A673 (cell line): ENCODE measurements around the gene GUCD1. TPM values are rescaled to one million over a fixed set of nuclear protein-coding genes. Genes with fewer than 3 reads are reported as not detected.

Experiments
- BruUV-seq: library from RNA; stranded (reverse); fragments of 400-500 nt; replicated peaks from 2 replicates; lab custom pipeline; 2021; lab: Mats Ljungman, UMichigan
- CTCF ChIA-PET: fragments of 300-600 bp; sonication (Branson Sonifier 250); formaldehyde crosslinking; loops from one replicate; lab custom pipeline; 2022; ENCODE audit warnings: antibody characterized with exemption; lab: Charles Lee
- POLR2A ChIA-PET: fragments of 300-600 bp; sonication (Branson Sonifier 250); formaldehyde crosslinking; loops from one replicate; lab custom pipeline; 2022; ENCODE audit warnings: antibody characterized with exemption; ENCODE audit not compliant: low non-redundant PET; lab: Charles Lee
- DNase-seq: peaks from one replicate; pipeline ENCODE4 v3.0.0-alpha.2; 2015; ENCODE audit warnings: low spot score
- H3K27ac ChIP-seq: fragments of 200-600 bp; sonication (generic); 2 replicates; pipeline ENCODE4 v1.5.1; 2016; ENCODE audit warnings: mixed run types, low read depth, mild to moderate bottlenecking, mixed read lengths, antibody characterized with exemption, low read length; ENCODE audit not compliant: poor library complexity, severe bottlenecking
- H3K27me3 ChIP-seq: fragments of 200-600 bp; sonication (generic); replicated peaks from 2 replicates; pipeline ENCODE4 v1.6.1; 2017; ENCODE audit warnings: mixed run types, low read depth, mild to moderate bottlenecking, mixed read lengths, antibody characterized with exemption, low read length; ENCODE audit not compliant: insufficient read depth, poor library complexity
- H3K36me3 ChIP-seq: fragments of 200-600 bp; sonication (generic); 2 replicates; pipeline ENCODE4 v1.6.1; 2016; ENCODE audit warnings: mixed run types, mild to moderate bottlenecking, mixed read lengths, antibody characterized with exemption, low read length; ENCODE audit not compliant: insufficient read depth, poor library complexity, severe bottlenecking
- H3K4me1 ChIP-seq: fragments of 200-600 bp; sonication (generic); 2 replicates; pipeline ENCODE4 v1.6.1; 2017; ENCODE audit warnings: mixed run types, mild to moderate bottlenecking, mixed read lengths, antibody characterized with exemption, low read length; ENCODE audit not compliant: insufficient read depth, poor library complexity, severe bottlenecking
- H3K4me3 ChIP-seq: fragments of 200-600 bp; sonication (generic); 2 replicates; pipeline ENCODE4 v1.5.1; 2016; ENCODE audit warnings: low read depth, mixed run types, mild to moderate bottlenecking, mixed read lengths, low read length; ENCODE audit not compliant: poor library complexity, severe bottlenecking
- H3K9me3 ChIP-seq: fragments of 200-600 bp; sonication (generic); 2 replicates; pipeline ENCODE4 v1.6.1; 2016; ENCODE audit warnings: mixed run types, low read depth, mild to moderate bottlenecking, mixed read lengths, antibody characterized with exemption, low read length; ENCODE audit not compliant: poor library complexity, severe bottlenecking
- EZH2 ChIP-seq: fragments of 200-600 bp; sonication (generic); IDR thresholded peaks from 2 replicates; pipeline ENCODE4 v1.6.1; 2017; ENCODE audit warnings: borderline replicate concordance, low read depth, mild to moderate bottlenecking, mixed read lengths, antibody characterized with exemption, low read length; ENCODE audit not compliant: poor library complexity, severe bottlenecking
- intact Hi-C: fragments of 100-400 bp; cut with micrococcal nuclease; formaldehyde crosslinking; loops from one replicate; pipeline ENCODE4 v1.10.0; 2022; ENCODE audit not compliant: unreplicated experiment
- total RNA-seq: library from RNA; stranded (reverse); gene quantifications from 2 replicates; pipeline ENCODE4 v1.2.3, GENCODE V29; 2021
- TF ChIP-seq, protein P1 (sequence below): fragments of 300-800, 200-600 bp; sonication (generic); conservative IDR thresholded peaks from 2 replicates; pipeline ENCODE4 v1.5.1; 2017; ENCODE audit warnings: low read depth, mild to moderate bottlenecking, antibody characterized with exemption, low read length, moderate library complexity, mixed read lengths

The GUCD1 gene
- total RNA-seq, 1 experiment from 2014 or later = 70.5 TPM

DNA sequence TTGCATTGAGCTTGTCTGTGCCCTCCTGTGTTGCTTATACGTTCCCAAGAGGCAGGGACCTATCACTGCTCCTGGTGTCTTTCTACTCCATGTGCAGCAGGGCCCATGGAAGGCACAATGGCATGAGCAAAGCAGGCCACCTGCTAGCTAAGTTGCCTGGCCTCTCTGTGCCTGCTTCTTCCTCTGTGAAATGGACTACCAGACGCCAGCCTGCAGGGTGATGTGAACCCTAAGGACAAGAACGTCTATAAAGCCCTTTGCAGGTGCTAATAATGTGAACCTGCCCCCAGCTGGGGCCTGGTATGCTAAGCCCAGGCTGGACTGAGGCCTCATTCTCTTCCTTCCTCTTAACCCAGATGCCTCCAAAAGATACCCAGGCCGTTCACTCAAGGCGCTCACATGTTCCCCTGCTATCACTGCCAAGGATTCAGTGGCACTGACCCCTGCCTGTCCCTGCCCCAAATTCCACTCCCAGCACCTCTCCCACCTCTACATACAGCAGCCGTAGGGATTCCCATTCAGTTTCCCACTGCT is 4.0 kb downstream of the GUCD1 start:
- Histone ChIP-seq H3K27me3 (no peaks in the 10 kb centered on the region), H3K27ac (no peak overlapping the region), H3K9me3 (no peaks in the 10 kb centered on the region), H3K4me1 (peaks cover 9% of the 10 kb centered on the region), H3K4me3 (no peak overlapping the region), H3K36me3 (peaks cover 18% of the 10 kb centered on the region)
- ChIA-PET POLR2A (no interaction called here), CTCF (no interaction called here)
- TF ChIP-seq EZH2 = no peak
- TF ChIP-seq, protein P1, sequence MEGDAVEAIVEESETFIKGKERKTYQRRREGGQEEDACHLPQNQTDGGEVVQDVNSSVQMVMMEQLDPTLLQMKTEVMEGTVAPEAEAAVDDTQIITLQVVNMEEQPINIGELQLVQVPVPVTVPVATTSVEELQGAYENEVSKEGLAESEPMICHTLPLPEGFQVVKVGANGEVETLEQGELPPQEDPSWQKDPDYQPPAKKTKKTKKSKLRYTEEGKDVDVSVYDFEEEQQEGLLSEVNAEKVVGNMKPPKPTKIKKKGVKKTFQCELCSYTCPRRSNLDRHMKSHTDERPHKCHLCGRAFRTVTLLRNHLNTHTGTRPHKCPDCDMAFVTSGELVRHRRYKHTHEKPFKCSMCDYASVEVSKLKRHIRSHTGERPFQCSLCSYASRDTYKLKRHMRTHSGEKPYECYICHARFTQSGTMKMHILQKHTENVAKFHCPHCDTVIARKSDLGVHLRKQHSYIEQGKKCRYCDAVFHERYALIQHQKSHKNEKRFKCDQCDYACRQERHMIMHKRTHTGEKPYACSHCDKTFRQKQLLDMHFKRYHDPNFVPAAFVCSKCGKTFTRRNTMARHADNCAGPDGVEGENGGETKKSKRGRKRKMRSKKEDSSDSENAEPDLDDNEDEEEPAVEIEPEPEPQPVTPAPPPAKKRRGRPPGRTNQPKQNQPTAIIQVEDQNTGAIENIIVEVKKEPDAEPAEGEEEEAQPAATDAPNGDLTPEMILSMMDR = no peak
- intact Hi-C loops = no loop called here
- no peak for DNase-seq
- BruUV-seq = no TSS peak

DNA sequence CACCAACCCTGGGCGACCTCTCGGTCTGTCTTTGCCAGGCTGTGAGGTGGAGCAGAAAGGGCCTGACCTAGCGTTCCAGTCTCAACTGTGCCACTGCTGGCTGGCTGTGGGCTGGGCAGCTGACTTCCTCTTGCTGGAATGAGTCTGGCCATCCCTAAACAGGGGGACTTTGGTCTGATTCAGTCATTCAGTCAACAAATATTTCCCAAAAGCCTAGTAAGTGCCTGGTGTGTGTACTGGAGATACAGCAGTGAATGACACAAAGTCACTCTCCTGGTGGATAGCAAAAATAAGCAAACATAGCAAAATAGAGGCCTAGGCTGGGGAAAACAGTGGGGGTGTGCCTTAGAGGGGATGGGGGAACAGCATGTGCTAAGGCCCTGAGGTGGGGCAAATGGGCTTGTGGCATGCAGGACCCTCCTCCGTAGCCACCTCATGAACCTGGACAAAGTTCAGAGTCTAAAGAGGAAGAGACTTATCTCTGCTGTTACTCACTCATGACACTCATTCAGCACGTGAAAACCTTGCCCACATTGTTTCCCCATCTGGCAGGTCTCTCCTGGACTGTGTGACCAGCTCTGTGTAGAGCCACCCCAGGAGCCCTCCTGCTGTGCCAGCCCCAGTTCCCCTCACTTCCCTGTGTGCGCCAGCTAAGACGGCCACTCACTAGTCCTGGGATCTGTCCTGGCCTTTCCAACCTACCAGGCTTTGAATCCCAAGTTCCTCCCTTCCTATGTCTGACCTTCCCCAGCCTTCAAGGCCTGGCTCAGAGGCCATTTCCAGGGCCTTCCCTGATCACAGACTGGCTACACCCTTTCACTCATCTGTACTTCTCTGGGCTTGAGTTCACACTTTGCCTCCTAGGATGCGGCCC is 4.7 kb downstream of the GUCD1 start:
- intact Hi-C loops = no loop called here
- DNase-seq = no peak
- ChIA-PET CTCF (no interaction called here), POLR2A (no interaction called here)
- H3K36me3 ChIP-seq = peaks cover 18% of the 10 kb centered on the region
- no TSS peak for BruUV-seq
- TF ChIP-seq, protein P1 = no peak
- no peak for TF ChIP-seq EZH2
- no peaks in the 10 kb centered on the region for H3K27me3 ChIP-seq
- H3K27ac ChIP-seq = no peak overlapping the region
- peaks cover 9% of the 10 kb centered on the region for H3K4me1 ChIP-seq
- H3K4me3 ChIP-seq = no peak overlapping the region
- no peaks in the 10 kb centered on the region for H3K9me3 ChIP-seq

- BruUV-seq = no TSS peak
- Histone ChIP-seq H3K27me3 (no peaks in the 10 kb centered on the region), H3K27ac (no peak overlapping the region), H3K4me1 (peaks cover 8% of the 10 kb centered on the region), H3K9me3 (no peaks in the 10 kb centered on the region), H3K4me3 (no peak overlapping the region), H3K36me3 (peaks cover 28% of the 10 kb centered on the region)
- ChIA-PET CTCF (no interaction called here), POLR2A (no interaction called here)
- intact Hi-C loops = no loop called here
- no peak for DNase-seq
- TF ChIP-seq, protein P1 = no peak
- no peak for TF ChIP-seq EZH2
These were observed 6.1 kb downstream of the GUCD1 start for GRCh38 chr22:24548812-24549211.
